ENCODE results near the gene BUD31.

GRCh38 chr7:99368750-99369389 lies 39.9 kb upstream of the BUD31 start:
- TF ChIP-seq CTCF (conservative IDR thresholded peaks at IDR 0.05; ENCODE audit: low read depth in 2 of 2) (no peak), POLR2AphosphoS5 (IDR thresholded peaks at IDR 0.05; ENCODE audit: low read depth) (no peak), EZH2 (IDR thresholded peaks at IDR 0.05; ENCODE audit: low read depth, unreplicated experiment) (no peak), ETS1 (IDR thresholded peaks at IDR 0.05) (no peak), REST (IDR thresholded peaks at IDR 0.05; ENCODE audit: unreplicated experiment) (no peak), CREB1 (CRISPR knock-in tag; IDR thresholded peaks at IDR 0.05; ENCODE audit: low read depth) (no peak)
